Prostate gland (tissue), 2 donors: ENCODE results near the gene ZBTB49. TPM values are rescaled to one million over a fixed set of nuclear protein-coding genes. Genes with fewer than 3 reads are reported as not detected.

Experiments used
- DNase-seq: peaks from one replicate; pipeline ENCODE4 v3.0.0-alpha.2; 2019; ENCODE audit warnings: low spot score
- H3K27ac ChIP-seq, 2 donors: fragments of 200-600 bp; sonication (generic); 2 replicates each; pipeline ENCODE4 v1.5.1; 2017 to 2019
- H3K27me3 ChIP-seq: fragments of 200-600 bp; sonication (generic); replicated peaks from 2 replicates; pipeline ENCODE4 v1.5.1; 2019; ENCODE audit not compliant: insufficient read depth
- H3K36me3 ChIP-seq, 2 donors: fragments of 200-600 bp; sonication (generic); 1 replicate in 1 of 2; 2 replicates in 1 of 2; pipeline versions ENCODE4 v1.5.1 to v1.8.1; 2017 to 2019
- H3K4me1 ChIP-seq: fragments of 200-600 bp; sonication (generic); replicated peaks from 2 replicates; pipeline ENCODE4 v1.5.1; 2019
- H3K4me3 ChIP-seq, 2 donors: fragments of 200-600 bp; sonication (generic); 2 replicates each; pipeline ENCODE4 v1.5.1; 2017 to 2019
- H3K9me3 ChIP-seq: fragments of 200-600 bp; sonication (generic); 2 replicates; pipeline ENCODE4 v1.5.1; 2017
- CTCF ChIP-seq, 4 experiments: fragments of 200-600 bp in 2 of 4; fragments of 450-650 bp in 2 of 4; sonication (generic) in 2 of 4; IDR thresholded peaks; 1 replicate in 3 of 4; 2 replicates in 1 of 4; pipeline ENCODE4 v1.5.1; 2016 to 2019; ENCODE audit warnings: antibody characterized with exemption in 4 of 4, mild to moderate bottlenecking in 2 of 4, moderate library complexity in 2 of 4
- POLR2A ChIP-seq: fragments of 450-650 bp; IDR thresholded peaks from one replicate; pipeline ENCODE4 v1.6.1; 2016; ENCODE audit warnings: antibody characterized with exemption, mild to moderate bottlenecking
- POLR2AphosphoS5 ChIP-seq: sonication (generic); formaldehyde crosslinking; IDR thresholded peaks from one replicate; pipeline ENCODE4 v1.6.1; 2017; ENCODE audit warnings: antibody characterized with exemption
- WGBS: methylation state at CpG from one replicate; pipeline ENCODE4 v1.1.5; 2018; 5-methylcytosine and 5-hydroxymethylcytosine counted together
- intact Hi-C: fragments of 100-400 bp; cut with DNase I; formaldehyde crosslinking; loops from one replicate; pipeline ENCODE4 v1.14.2; 2022
- total RNA-seq, 2 donors: library from RNA; depleted of rRNA; stranded (reverse); fragments of >200 nt; gene quantifications; one replicate each; pipeline ENCODE4 v1.1.0, GENCODE V29; 2016

ZBTB49 gene
- total RNA-seq, 2 donors from 2014 or later, result 5.1 to 10.3 TPM

GRCh38 chr4:4368809-4369580 is 78.9 kb downstream of the ZBTB49 start:
- H3K27me3 ChIP-seq, result no peaks in the 10 kb centered on the region
- no peaks in the 10 kb centered on the region for H3K36me3 ChIP-seq
- H3K27ac ChIP-seq, result no peak overlapping the region
- WGBS, result 81% methylated on average over 11 of the region's 11 CpGs
- no peak for DNase-seq
- intact Hi-C loops, result no loop called here
- H3K4me3 ChIP-seq, result no peak overlapping the region
- no peaks in the 10 kb centered on the region for H3K4me1 ChIP-seq
- TF ChIP-seq POLR2A, result no peak
- TF ChIP-seq POLR2AphosphoS5, result no peak
- no peak for TF ChIP-seq CTCF (IDR thresholded peaks at IDR 0.05)
- H3K9me3 ChIP-seq, result no peaks in the 10 kb centered on the region

Other genes with a start within 250 kb of the ZBTB49 start
- not detected for gene OTOP1, start 63.3 kb upstream of the ZBTB49 start, total RNA-seq
- gene TMEM128, start 42.0 kb upstream of the ZBTB49 start, total RNA-seq, result 10 to 100 TPM; 14.7 to 35.8 TPM
- gene LYAR, start 97 bp upstream of the ZBTB49 start, total RNA-seq, result 10 to 100 TPM in 1 of 2 donors, 1 to 10 TPM in 1; 9.0 to 19.1 TPM
- gene NSG1, start 96.9 kb downstream of the ZBTB49 start, total RNA-seq, result 10 to 100 TPM; 17.1 to 88.8 TPM